ENCODE data around the gene XPC.

GRCh38 chr3:14130230-14130629 is 48.2 kb downstream of the XPC start:
- TF ChIP-seq NR2C2 (CRISPR knock-in tag; IDR thresholded peaks at IDR 0.05) (no peak), CTCF (IDR thresholded peaks at IDR 0.05) (no peak)

Data from WTC11 (cell line).